K562 (cell line): ENCODE data around the gene CCDC27. TPM values are rescaled to one million over a fixed set of nuclear protein-coding genes. Genes with fewer than 3 reads are reported as not detected.
A peak's percentile ranks its signal among the peaks of the same experiment; 100 is the strongest.

Source experiments
- ATAC-seq: fragments of 200-7000 bp; cut with Tn5 transposase; 3 replicates; pipeline ENCODE4 v1.9.1; 2020; ENCODE audit warnings: moderate library complexity
- BruUV-seq: library from RNA; stranded (reverse); fragments of 400-500 nt; replicated peaks from 2 replicates; lab custom pipeline; 2021; lab: Mats Ljungman, UMichigan
- CTCF ChIA-PET: fragments of 300-600 bp; formaldehyde crosslinking; extraction: SDS; loops from one replicate; lab custom pipeline; 2021; ENCODE audit warnings: low intra/inter-chr PET ratio; lab: Yijun Ruan, JAX
- POLR2A ChIA-PET: fragments of 300-600, 350-650 bp; sonication (Branson Sonifier 250); formaldehyde crosslinking; extraction: SDS; loops from one replicate; lab custom pipeline; 2021; ENCODE audit warnings: antibody characterized with exemption, inconsistent platforms; lab: Yijun Ruan, JAX
- DNase-seq, 4 experiments: peaks; one replicate each; pipeline versions ENCODE4 v3.0.0 to v3.0.0-alpha.2; 2011 to 2018; ENCODE audit warnings: low spot score in 3 of 4, mixed read lengths in 3 of 4; ENCODE audit errors: extremely low read depth in 1 of 4
- FAIRE-seq: peaks from 2 replicates; lab custom pipeline; 2011; peaks lifted over from hg19 to GRCh38; lab: Jason Lieb, UNC
- H2AFZ ChIP-seq: 2 replicates; pipeline ENCODE4 v1.6.0; 2011; ENCODE audit warnings: low read depth, low read length, control low read depth, inconsistent platforms
- H3K27ac ChIP-seq: fragments of 200-600 bp; 3 replicates; pipeline ENCODE4 v1.8.0; 2011; ENCODE audit warnings: low read depth, mild to moderate bottlenecking, control low read depth, inconsistent platforms, low read length, moderate library complexity, mixed read lengths; ENCODE audit errors: extremely low read depth
- H3K27me3 ChIP-seq, 2 experiments: fragments of 300-600 bp in 1 of 2; 2 replicates in 1 of 2; 3 replicates in 1 of 2; pipeline versions ENCODE4 v1.6.0 to v1.8.0; 2011; ENCODE audit warnings: inconsistent platforms in 2 of 2, low read length in 2 of 2, mild to moderate bottlenecking in 1 of 2, mixed read lengths in 1 of 2, moderate library complexity in 1 of 2; ENCODE audit not compliant: control insufficient read depth in 2 of 2, insufficient read depth in 2 of 2
- H3K36me3 ChIP-seq: fragments of 300-600 bp; 3 replicates; pipeline ENCODE4 v1.8.0; 2011; ENCODE audit warnings: mild to moderate bottlenecking, low read length, inconsistent platforms; ENCODE audit not compliant: control insufficient read depth, insufficient read depth
- H3K4me1 ChIP-seq, 2 experiments: fragments of 200-600 bp in 1 of 2; replicated peaks in 1 of 2; 2 replicates in 1 of 2; 3 replicates in 1 of 2; pipeline versions ENCODE4 v1.5.1 to v1.8.0; 2011; ENCODE audit warnings: inconsistent platforms in 2 of 2, low read length in 2 of 2, mild to moderate bottlenecking in 1 of 2, mixed read lengths in 1 of 2, moderate library complexity in 1 of 2; ENCODE audit not compliant: control insufficient read depth in 2 of 2, insufficient read depth in 2 of 2
- H3K4me2 ChIP-seq: 2 replicates; pipeline ENCODE4 v1.6.1; 2011; ENCODE audit warnings: low read length, control low read depth, inconsistent platforms, mixed read lengths; ENCODE audit not compliant: insufficient read depth
- H3K4me3 ChIP-seq: fragments of 200-600 bp; sonication (generic), shearing (Covaris generic); 2 replicates; pipeline ENCODE4 v1.5.1; 2016; ENCODE audit warnings: control low read depth, inconsistent platforms
- H3K79me2 ChIP-seq: fragments of 200-600 bp; 3 replicates; pipeline ENCODE4 v1.8.0; 2011; ENCODE audit warnings: low read length, inconsistent platforms; ENCODE audit not compliant: control insufficient read depth, insufficient read depth
- H3K9ac ChIP-seq, 2 experiments: 2 replicates each; pipeline versions ENCODE4 v1.6.0 to v1.6.1; 2011; ENCODE audit warnings: low read depth in 2 of 2, low read length in 2 of 2, control low read depth in 1 of 2, inconsistent platforms in 1 of 2, mild to moderate bottlenecking in 1 of 2, mixed read lengths in 1 of 2; ENCODE audit not compliant: insufficient read depth in 1 of 2
- H3K9me1 ChIP-seq: one replicate; pipeline ENCODE4 v1.6.0; 2011; ENCODE audit warnings: inconsistent platforms, mild to moderate bottlenecking, low read length, moderate library complexity; ENCODE audit not compliant: control insufficient read depth, insufficient read depth
- H3K9me3 ChIP-seq: replicated peaks from 2 replicates; pipeline ENCODE4 v1.5.1; 2011; ENCODE audit warnings: low read depth, low read length, inconsistent platforms; ENCODE audit not compliant: control insufficient read depth, insufficient read depth
- H4K20me1 ChIP-seq: replicated peaks from 2 replicates; pipeline ENCODE4 v1.6.1; 2011; ENCODE audit warnings: low read length, inconsistent platforms, mixed read lengths; ENCODE audit not compliant: control insufficient read depth, insufficient read depth
- BRCA1 ChIP-seq, 2 experiments: fragments of 450-650 bp in 1 of 2; sonication (generic) in 1 of 2; formaldehyde crosslinking in 1 of 2; IDR thresholded peaks; 2 replicates each; pipeline versions ENCODE4 v1.5.0 to v1.6.1; 2017 to 2020; ENCODE audit warnings: mild to moderate bottlenecking in 1 of 2, missing genetic modification reagents in 1 of 2
- IRF9 ChIP-seq: fragments of 450-650 bp; IDR thresholded peaks from 2 replicates; pipeline ENCODE4 v1.6.1; 2016; ENCODE audit warnings: missing biosample characterization, missing genetic modification characterization
- KDM2B ChIP-seq: fragments of 250-450 bp; sonication (Bioruptor Pico); IDR thresholded peaks from 2 replicates; pipeline ENCODE4 v1.8.0; 2021; ENCODE audit warnings: mild to moderate bottlenecking, moderate library complexity
- RAD51 ChIP-seq: fragments of 450-650 bp; IDR thresholded peaks from 2 replicates; pipeline ENCODE4 v1.7.1; 2016; ENCODE audit warnings: low read depth, mild to moderate bottlenecking, borderline replicate concordance
- ZNF12 ChIP-seq: sonication (generic); formaldehyde crosslinking; IDR thresholded peaks from 2 replicates; pipeline ENCODE4 v1.4.0; 2020; ENCODE audit warnings: mild to moderate bottlenecking, missing genetic modification reagents
- ZNF146 ChIP-seq: IDR thresholded peaks from one replicate; pipeline ENCODE4 v1.6.1; 2018; ENCODE audit warnings: missing compliant biosample characterization; ENCODE audit not compliant: unreplicated experiment
- WGBS: fragments of 100-300 bp; shearing (Covaris generic); methylation state at CpG from one replicate; pipeline ENCODE4 v1.1.6; 2016; ENCODE audit warnings: low coverage, mixed read lengths; ENCODE audit not compliant: insufficient coverage; ENCODE audit errors: missing lambda C conversion rate; 5-methylcytosine and 5-hydroxymethylcytosine counted together
- in situ Hi-C: fragments of 300-500 bp; cut with MboI; formaldehyde crosslinking; loops from 4 replicates; pipeline ENCODE4 v1.15.0; 2018; ENCODE audit warnings: inconsistent platforms, mixed read lengths
- intact Hi-C: fragments of 100-400 bp; cut with micrococcal nuclease; formaldehyde crosslinking; loops from 2 replicates; pipeline ENCODE4 v1.14.2; 2022
- polyA plus RNA-seq, 8 experiments: library from polyadenylated mRNA; depleted of rRNA in 4 of 8; stranded (reverse) in 5 of 8; unstranded in 3 of 8; fragments of >200 nt; fragmentation: Nextera tagmentation in 2 of 8; fragmentation: Illumina TruSeq in 1 of 8; extraction: Ambion mirVana in 2 of 8; extraction: Trizol in 1 of 8; gene quantifications; 2 replicates each; pipeline versions ENCODE4 v1.2.1 to v1.2.3, GENCODE V29; 2011 to 2014; ENCODE audit warnings: inconsistent platforms in 1 of 8, missing spikeins in 1 of 8
- total RNA-seq, 7 experiments: library from RNA; depleted of rRNA in 6 of 7; stranded (reverse); fragments of >200 nt in 6 of 7; fragmentation: Illumina TruSeq in 2 of 7; extraction: Trizol in 2 of 7; gene quantifications; 2 replicates each; pipeline versions ENCODE4 v1.2.1 to v1.2.3, GENCODE V29; 2011 to 2021; ENCODE audit warnings: low replicate concordance in 1 of 7
- TF ChIP-seq, protein P1 (sequence below): sonication (generic); formaldehyde crosslinking; IDR thresholded peaks from 2 replicates; pipeline ENCODE4 v1.8.1; 2022; ENCODE audit warnings: missing genetic modification reagents

The CCDC27 gene
- total and polyA plus RNA-seq, 9 of the 15 experiments (the other 6 are each of a cell fraction or from before 2014, with no cell fraction given) = 0.01 to 0.04 TPM; not detected in 7

DNA sequence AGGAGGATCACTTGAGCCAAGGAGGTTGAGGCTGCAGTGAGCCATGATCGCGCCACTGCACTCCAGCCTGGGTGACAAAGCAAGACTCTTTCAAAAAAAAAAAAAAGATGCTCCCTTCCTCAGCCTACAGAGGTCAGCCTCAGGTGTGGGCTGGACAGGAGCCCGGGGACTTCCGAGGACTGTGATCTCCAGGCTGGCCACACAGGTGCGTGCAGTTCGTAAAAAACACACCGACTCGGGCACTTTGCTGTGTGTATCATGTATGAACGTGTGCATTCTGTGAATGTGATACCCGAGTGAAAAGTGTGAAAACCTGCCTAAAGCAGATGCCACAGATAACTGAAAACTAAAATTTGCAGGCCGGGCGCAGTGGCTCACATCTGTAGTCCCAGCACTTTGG lies 8.4 kb upstream of the CCDC27 start:
- Histone ChIP-seq H3K9me1 (peaks cover 9% of the 10 kb centered on the region), H3K36me3 (peaks cover 63% of the 10 kb centered on the region; the same call in 2 of the 3 replicates), H3K79me2 (peaks cover 29% of the 10 kb centered on the region), H3K27me3 (no peaks in the 10 kb centered on the region), H3K4me1 (peaks cover 24 to 64% of the 10 kb centered on the region in 2 experiments), H3K9me3 (no peaks in the 10 kb centered on the region), H2AFZ (no peak overlapping the region), H3K4me2 (no peak overlapping the region), H3K27ac (no peak overlapping the region), H3K4me3 (no peak overlapping the region), H3K9ac (peak overlapping the region in 1 of 2 experiments; percentile 39; a peak in 2 of 4 replicates), H4K20me1 (peaks cover 17% of the 10 kb centered on the region; the same call in 1 of the 2 replicates)
- intact Hi-C loops (no loop called here), in situ Hi-C loops (no loop called here)
- POLR2A ChIA-PET = interaction anchor here (0.9 to 1.1 kb wide), 2 partner anchors 13 to 56 kb away, joined by 3 read pairs; no protein-coding TSS in a partner anchor
- TF ChIP-seq, protein P1, sequence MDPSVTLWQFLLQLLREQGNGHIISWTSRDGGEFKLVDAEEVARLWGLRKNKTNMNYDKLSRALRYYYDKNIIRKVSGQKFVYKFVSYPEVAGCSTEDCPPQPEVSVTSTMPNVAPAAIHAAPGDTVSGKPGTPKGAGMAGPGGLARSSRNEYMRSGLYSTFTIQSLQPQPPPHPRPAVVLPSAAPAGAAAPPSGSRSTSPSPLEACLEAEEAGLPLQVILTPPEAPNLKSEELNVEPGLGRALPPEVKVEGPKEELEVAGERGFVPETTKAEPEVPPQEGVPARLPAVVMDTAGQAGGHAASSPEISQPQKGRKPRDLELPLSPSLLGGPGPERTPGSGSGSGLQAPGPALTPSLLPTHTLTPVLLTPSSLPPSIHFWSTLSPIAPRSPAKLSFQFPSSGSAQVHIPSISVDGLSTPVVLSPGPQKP (CRISPR knock-in tag) = no peak
- TF ChIP-seq IRF9 (tag) = no peak
- no peak for TF ChIP-seq RAD51
- TF ChIP-seq KDM2B (CRISPR knock-in tag) = no peak
- no peak for TF ChIP-seq ZNF146 (CRISPR knock-in tag)
- no peak for TF ChIP-seq BRCA1 (IDR thresholded peaks at IDR 0.05)
- TF ChIP-seq BRCA1 (CRISPR knock-in tag; IDR thresholded peaks at IDR 0.05) = no peak
- no peak for TF ChIP-seq ZNF12 (CRISPR knock-in tag)
- ATAC-seq (no peak), DNase-seq (no peak), FAIRE-seq (no peak)
- BruUV-seq = no TSS peak
- 87% methylated on average over 12 of the region's 12 CpGs for WGBS
- CTCF ChIA-PET = no interaction called here
